OCI-M2 (cell line): Measurements from ENCODE around the gene AMN1.

Source experiments
- DNase-seq: peaks from one replicate; lab custom pipeline; 2025; ENCODE audit not compliant: unreplicated experiment; lab: John Stamatoyannopoulos, UW

Gene AMN1

DNA sequence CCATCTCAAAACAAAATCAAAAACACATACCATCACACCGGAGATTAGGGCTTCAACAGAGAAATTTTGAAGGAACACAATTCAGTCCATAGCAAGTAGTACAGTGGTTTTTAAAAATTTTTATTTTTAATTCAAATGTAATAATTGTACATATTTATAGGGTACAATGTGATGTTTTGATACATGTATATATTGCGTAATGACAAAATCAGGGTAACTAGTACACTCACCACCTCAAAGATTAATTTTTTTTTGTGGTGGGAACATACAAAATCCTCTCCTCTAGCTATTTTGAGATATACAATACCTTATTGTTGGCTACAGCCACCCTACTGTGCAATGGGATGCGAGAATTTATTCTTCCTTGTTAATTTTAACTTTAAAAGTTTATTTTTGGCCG is 95.4 kb downstream of the AMN1 start:
- DNase-seq: no peak

DNA sequence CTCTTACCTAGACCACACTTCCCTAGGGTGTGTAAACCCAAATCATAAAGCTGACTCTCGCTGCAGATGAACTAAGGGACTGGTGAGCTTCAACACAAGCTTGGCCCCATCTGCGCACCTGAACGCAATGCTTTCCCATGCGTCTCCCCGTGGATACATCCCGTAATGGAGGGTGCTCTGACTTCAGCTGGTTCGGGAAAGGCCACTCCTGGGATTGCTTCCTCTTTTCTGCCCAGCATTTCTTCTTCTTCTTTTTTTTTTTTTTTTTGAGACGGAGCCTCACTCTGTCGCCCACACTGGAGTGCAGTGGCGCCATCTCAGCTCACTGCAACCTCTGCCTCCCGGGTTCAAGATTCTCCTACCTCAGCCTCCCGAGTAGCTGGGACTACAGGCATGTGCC is 97.0 kb downstream of the AMN1 start:
- DNase-seq: no peak

DNA sequence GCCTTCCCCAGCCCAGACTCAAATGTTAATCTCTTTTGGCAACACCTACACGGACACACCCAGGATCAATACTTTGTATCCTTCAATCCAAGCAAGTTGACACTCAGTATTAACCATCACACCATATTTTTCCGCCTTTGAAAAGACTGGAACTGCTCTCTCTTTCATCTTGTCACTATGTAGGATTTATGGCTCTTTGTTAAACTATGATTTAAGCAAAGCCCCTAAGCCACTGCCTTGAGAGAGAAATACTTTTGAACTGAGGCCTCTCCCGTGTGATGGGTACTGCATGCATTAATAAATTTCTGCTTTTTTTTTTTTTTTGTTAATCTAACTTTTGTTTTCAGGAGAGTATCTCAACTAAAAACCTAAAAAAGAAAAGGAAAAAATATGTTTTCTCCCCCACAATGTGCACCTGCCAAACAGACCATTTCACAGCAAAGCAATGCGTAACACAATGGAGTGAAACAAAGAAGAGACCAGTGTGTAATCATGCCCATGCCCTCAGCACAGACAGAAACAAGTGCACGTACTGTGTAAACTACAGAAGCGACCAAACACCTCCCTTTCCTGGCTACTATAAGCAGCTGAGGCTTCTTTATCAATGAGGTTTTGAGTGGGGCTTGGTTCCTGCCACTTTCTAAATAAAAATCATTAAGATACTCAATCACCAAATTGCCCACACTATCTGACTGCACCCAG is 97.6 kb downstream of the AMN1 start:
- DNase-seq: no peak

DNA sequence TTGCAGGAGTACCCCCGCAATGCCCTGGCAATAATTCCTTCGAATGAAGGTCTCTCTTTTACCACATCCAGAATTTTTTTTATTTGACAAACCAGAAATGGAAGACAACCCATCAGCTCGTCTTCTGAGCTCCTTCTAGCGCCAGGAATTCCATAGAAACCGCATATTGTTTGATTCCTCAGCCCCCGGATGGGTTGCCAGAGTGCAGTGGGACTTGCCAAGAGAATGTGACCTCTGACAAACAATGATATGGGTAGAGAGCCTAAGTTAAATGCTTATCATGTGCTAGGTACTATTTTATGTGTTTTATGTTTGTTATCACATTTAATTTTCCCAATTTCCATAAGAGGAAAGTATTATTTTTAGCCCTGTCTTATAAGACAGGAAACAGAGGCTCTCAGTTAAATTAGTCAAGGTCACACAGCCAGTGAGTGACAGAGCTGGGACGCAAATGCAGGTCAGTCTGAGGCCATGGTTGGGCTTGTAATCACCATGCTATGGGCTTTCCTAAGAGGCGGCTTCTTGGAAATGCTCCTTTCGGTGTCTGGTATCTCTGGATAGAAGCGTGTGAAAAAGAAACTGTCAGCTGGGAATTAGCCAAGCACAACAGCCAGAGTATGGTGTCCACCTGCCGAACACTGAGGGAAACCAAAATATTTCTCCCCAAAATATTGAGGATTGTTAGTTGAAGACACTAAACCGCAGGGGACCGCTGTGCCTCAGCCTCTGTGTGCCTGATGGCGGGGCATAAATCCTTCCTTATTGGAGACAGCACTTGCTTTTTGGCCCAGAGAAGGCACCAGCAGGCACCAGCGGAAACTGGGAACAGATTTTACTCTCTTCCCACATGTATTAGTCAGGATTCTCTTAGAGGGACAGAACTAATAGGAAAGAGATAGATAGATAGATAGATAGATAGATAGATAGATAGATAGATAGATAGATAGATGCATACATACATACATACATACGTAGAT is 98.8 kb downstream of the AMN1 start:
- no peak for DNase-seq

DNA sequence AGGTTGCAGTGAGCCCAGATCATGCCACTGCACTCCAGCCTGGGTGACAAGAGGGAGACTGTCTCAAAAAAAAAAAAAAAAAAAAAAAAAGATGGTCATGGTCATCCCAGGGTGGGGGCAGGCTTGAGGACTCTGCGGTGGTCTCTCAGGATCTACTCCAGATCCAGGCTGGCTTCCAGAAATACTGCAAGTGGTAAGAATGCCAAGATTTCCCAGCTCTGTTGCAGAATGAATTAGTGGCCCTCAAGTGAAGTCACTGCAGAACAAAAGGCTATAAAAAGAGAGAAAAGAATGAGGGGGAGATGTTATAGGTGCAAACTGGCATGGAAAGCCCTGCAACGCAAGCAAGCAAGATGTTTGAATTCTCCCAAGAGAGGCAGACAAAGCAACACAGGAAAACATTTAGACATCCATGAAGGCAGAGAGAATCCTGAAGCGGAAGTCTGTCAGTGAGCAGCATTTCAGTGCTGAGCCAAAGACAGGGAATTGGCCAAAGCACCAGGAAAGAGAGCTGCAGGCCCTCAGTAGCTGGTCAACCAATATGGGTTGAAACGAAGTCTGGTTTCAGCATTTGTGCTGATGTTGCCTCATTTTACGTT is 101.3 kb downstream of the AMN1 start:
- DNase-seq: no peak

DNA sequence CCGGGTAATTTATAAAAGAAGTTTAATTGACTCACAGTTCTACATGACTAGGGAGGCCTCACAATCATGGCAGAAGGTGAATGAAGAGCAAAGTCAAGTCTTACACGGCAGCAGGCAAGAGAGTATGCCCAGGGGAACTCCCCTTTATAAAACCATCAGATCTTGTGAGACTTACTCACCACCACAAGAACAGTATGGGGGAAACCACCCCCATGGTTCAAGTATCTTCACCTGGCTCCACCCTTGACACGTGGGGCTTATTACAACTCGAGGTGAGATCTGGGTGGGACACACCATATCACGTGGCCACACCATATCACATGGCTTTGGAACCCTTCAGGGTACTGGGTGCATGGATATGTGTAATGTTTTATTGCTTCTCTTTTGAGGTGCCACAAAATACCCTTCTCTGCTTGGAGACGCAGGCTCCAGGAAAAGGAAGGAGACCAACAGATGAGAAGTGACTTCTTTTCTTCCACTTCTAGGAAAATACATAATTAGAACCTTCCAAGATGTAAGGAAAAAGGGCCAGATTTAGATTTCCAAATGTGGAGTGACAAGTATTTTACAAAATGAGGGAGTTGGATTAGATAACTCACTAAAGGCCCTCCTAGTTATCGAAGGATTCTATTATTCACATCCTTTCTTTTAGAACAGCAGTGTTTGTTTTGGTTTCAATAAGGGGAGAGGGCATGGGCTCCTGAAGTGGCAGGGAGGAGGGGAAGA is 102.4 kb downstream of the AMN1 start:
- DNase-seq: no peak

DNA sequence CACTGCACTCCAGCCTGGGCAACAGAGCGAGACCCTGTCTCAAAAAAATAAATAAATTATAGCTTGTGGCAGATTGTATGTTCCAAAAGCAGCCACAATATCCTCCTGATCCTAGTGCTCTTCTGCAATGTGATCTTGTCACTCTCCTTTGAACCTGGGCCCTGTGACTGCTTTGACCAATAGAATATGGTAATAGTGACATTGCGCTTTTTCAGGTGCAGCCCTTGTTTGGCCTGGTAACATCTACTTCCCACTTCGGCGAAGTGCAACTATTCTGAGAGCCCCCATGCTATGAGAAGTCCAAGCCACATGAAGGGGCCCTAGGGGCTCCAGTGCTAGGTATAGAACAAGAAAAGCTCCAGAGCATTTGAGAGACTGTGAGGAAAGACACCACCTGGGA is 106.8 kb downstream of the AMN1 start:
- no peak for DNase-seq
